Esophagus squamous epithelium (tissue), 4 donors: ENCODE measurements around the gene YIPF4.

ENCODE experiments used
- POLR2A ChIP-seq, 4 donors: fragments of 450-650 bp; IDR thresholded peaks; one replicate each; pipeline ENCODE4 v1.6.1; 2017; ENCODE audit warnings: antibody characterized with exemption in 4 of 4, mild to moderate bottlenecking in 4 of 4, moderate library complexity in 3 of 4
- TF ChIP-seq, protein P1 (sequence below), 6 experiments: fragments of 450-650 bp in 4 of 6; fragments of 200-600 bp in 2 of 6; sonication (generic) in 2 of 6; IDR thresholded peaks; one replicate each; pipeline ENCODE4 v1.5.1; 2016 to 2019; ENCODE audit warnings: antibody characterized with exemption in 6 of 6, mild to moderate bottlenecking in 4 of 6, moderate library complexity in 4 of 6

DNA sequence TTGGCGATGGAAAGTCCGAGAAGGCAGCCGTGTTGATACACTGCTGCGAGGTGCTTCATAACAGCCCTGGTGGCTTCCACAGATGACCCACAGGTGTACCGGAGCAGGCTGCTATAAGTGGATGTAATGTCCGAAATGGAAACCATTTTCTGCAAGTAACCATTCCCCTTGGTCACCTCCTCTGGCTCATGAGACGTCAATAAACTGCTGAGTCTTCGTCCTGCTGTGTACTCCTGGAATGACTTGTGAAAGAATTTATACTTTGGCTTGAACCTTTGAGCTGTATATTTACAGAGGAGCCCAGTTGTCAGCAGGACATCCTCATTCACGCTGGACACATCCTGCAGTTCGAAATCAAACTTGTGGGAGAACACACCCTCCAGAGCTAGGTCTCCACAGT lies 27.4 kb upstream of the YIPF4 start:
- TF ChIP-seq, protein P1, sequence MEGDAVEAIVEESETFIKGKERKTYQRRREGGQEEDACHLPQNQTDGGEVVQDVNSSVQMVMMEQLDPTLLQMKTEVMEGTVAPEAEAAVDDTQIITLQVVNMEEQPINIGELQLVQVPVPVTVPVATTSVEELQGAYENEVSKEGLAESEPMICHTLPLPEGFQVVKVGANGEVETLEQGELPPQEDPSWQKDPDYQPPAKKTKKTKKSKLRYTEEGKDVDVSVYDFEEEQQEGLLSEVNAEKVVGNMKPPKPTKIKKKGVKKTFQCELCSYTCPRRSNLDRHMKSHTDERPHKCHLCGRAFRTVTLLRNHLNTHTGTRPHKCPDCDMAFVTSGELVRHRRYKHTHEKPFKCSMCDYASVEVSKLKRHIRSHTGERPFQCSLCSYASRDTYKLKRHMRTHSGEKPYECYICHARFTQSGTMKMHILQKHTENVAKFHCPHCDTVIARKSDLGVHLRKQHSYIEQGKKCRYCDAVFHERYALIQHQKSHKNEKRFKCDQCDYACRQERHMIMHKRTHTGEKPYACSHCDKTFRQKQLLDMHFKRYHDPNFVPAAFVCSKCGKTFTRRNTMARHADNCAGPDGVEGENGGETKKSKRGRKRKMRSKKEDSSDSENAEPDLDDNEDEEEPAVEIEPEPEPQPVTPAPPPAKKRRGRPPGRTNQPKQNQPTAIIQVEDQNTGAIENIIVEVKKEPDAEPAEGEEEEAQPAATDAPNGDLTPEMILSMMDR (IDR thresholded peaks at IDR 0.05): no peak
- no peak for TF ChIP-seq POLR2A (IDR thresholded peaks at IDR 0.05)
